ENCODE measurements around the gene C5orf15.

GRCh38 chr5:133980652-133981051, 12.2 kb upstream of the C5orf15 start:
- TF ChIP-seq CTCF (conservative IDR thresholded peaks at IDR 0.05; ENCODE audit: low read depth, low read length) (no peak), EZH2 (IDR thresholded peaks at IDR 0.05; ENCODE audit: low read length, unreplicated experiment) (no peak), EZH2phosphoT487 (IDR thresholded peaks at IDR 0.05; ENCODE audit: borderline replicate concordance, low read length) (no peak)
